Epidermal melanocyte (primary cell): Measurements from ENCODE around the gene EFHC1.
"Not testable (repeated sequence)": the region's sequence is repeated elsewhere in the genome, so short reads cannot be mapped to it uniquely, and the experiment has no call there.

Source experiments
- DNase-seq: peaks from one replicate; pipeline ENCODE4 v3.0.0; 2011; ENCODE audit warnings: low spot score; ENCODE audit not compliant: insufficient read length

EFHC1 gene

GRCh38 chr6:52435345-52435744 is 15.2 kb downstream of the EFHC1 start:
- no peak for DNase-seq

- DNase-seq = no peak
Measured at GRCh38 chr6:52438926-52439325, 18.8 kb downstream of the EFHC1 start.

- no peak for DNase-seq
Measured at GRCh38 chr6:52454556-52454955, 34.4 kb downstream of the EFHC1 start.

- no peak for DNase-seq
Measured at GRCh38 chr6:52457096-52457495, 37.0 kb downstream of the EFHC1 start.

- DNase-seq = not testable (repeated sequence)
Measured at GRCh38 chr6:52461194-52461593, 41.1 kb downstream of the EFHC1 start.

- DNase-seq = no peak
Measured at GRCh38 chr6:52474173-52474572, 54.0 kb downstream of the EFHC1 start.

- no peak for DNase-seq
Measured at GRCh38 chr6:52475307-52475706, 55.2 kb downstream of the EFHC1 start.

- DNase-seq = no peak
Measured at GRCh38 chr6:52482903-52483670, 62.9 kb downstream of the EFHC1 start.

GRCh38 chr6:52483671-52484003 is 63.5 kb downstream of the EFHC1 start:
- DNase-seq = no peak

GRCh38 chr6:52489881-52490280 is 69.7 kb downstream of the EFHC1 start:
- DNase-seq = no peak

GRCh38 chr6:52491203-52492069 is 71.3 kb downstream of the EFHC1 start:
- DNase-seq = no peak

- no peak for DNase-seq
Measured at GRCh38 chr6:52493669-52494068, 73.5 kb downstream of the EFHC1 start.

GRCh38 chr6:52494298-52495072 is 74.3 kb downstream of the EFHC1 start:
- DNase-seq = no peak

- no peak for DNase-seq
Measured at GRCh38 chr6:52495922-52496321, 75.8 kb downstream of the EFHC1 start.

GRCh38 chr6:52496631-52497030 is 76.5 kb downstream of the EFHC1 start:
- no peak for DNase-seq

- no peak for DNase-seq
Measured at GRCh38 chr6:52497652-52498408, 77.7 kb downstream of the EFHC1 start.

GRCh38 chr6:52498538-52499017 is 78.4 kb downstream of the EFHC1 start:
- no peak for DNase-seq

GRCh38 chr6:52499026-52499425 is 78.9 kb downstream of the EFHC1 start:
- no peak for DNase-seq

- no peak for DNase-seq
Measured at GRCh38 chr6:52499681-52500236, 79.6 kb downstream of the EFHC1 start.

- no peak for DNase-seq
Measured at GRCh38 chr6:52500238-52501129, 80.3 kb downstream of the EFHC1 start.
